SK-N-SH (cell line): ENCODE results near the gene TICRR. TPM values are rescaled to one million over a fixed set of nuclear protein-coding genes. Genes with fewer than 3 reads are reported as not detected.

ENCODE experiments used
- CTCF ChIA-PET: fragments of 300-600, 350-600 bp; formaldehyde crosslinking; extraction: SDS; loops from one replicate; lab custom pipeline; 2021; lab: Yijun Ruan, JAX
- POLR2A ChIA-PET: fragments of 350-600 bp; sonication (Branson Sonifier 250); formaldehyde crosslinking; extraction: SDS; loops from one replicate; lab custom pipeline; 2020; ENCODE audit warnings: antibody characterized with exemption, inconsistent platforms; lab: Yijun Ruan, JAX
- DNase-seq: peaks from one replicate; pipeline ENCODE4 v3.0.0; 2012
- H2AFZ ChIP-seq: fragments of 200-600 bp; sonication (generic); 2 replicates; pipeline ENCODE4 v1.8.1; 2016; ENCODE audit warnings: antibody characterized with exemption, mild to moderate bottlenecking, low read depth
- H3F3A ChIP-seq: fragments of 200-600 bp; sonication (generic); replicated peaks from 2 replicates; pipeline ENCODE3; 2016; ENCODE audit warnings: antibody characterized with exemption, mild to moderate bottlenecking; ENCODE audit not compliant: insufficient read depth
- H3K27ac ChIP-seq, 2 experiments: fragments of 200-500 bp in 1 of 2; fragments of 200-600 bp in 1 of 2; sonication (Bioruptor generic) in 1 of 2; sonication (generic), shearing (Covaris generic) in 1 of 2; 2 replicates each; pipeline versions ENCODE4 v1.5.1 to v1.6.1; 2014 to 2016; ENCODE audit warnings: low read depth in 2 of 2, inconsistent platforms in 1 of 2, low read length in 1 of 2, mild to moderate bottlenecking in 1 of 2, mixed read lengths in 1 of 2
- H3K27me3 ChIP-seq: fragments of 200-600 bp; sonication (generic), shearing (Covaris generic); 2 replicates; pipeline ENCODE4 v1.6.1; 2016; ENCODE audit warnings: mixed run types; ENCODE audit not compliant: insufficient read depth
- H3K36me3 ChIP-seq, 2 experiments: fragments of 200-500 bp in 1 of 2; fragments of 200-600 bp in 1 of 2; sonication (Bioruptor generic) in 1 of 2; sonication (generic) in 1 of 2; replicated peaks in 1 of 2; 2 replicates each; pipeline versions ENCODE3 to v1.5.1; 2014 to 2016; ENCODE audit warnings: low read length in 1 of 2, mild to moderate bottlenecking in 1 of 2; ENCODE audit not compliant: insufficient read depth in 2 of 2, control insufficient read depth in 1 of 2
- H3K4me1 ChIP-seq, 2 experiments: fragments of 200-500 bp in 1 of 2; fragments of 200-600 bp in 1 of 2; sonication (Bioruptor generic) in 1 of 2; sonication (generic), shearing (Covaris generic) in 1 of 2; 2 replicates each; pipeline versions ENCODE4 v1.5.1 to v1.6.1; 2014 to 2016; ENCODE audit warnings: low read depth in 1 of 2, low read length in 1 of 2, mixed run types in 1 of 2; ENCODE audit not compliant: insufficient read depth in 2 of 2, control insufficient read depth in 1 of 2
- H3K4me2 ChIP-seq: fragments of 200-600 bp; sonication (generic), shearing (Covaris generic); 2 replicates; pipeline ENCODE4 v1.6.1; 2017; ENCODE audit warnings: mixed run types
- H3K4me3 ChIP-seq, 2 experiments: fragments of 200-500 bp in 1 of 2; fragments of 200-600 bp in 1 of 2; sonication (Bioruptor generic) in 1 of 2; sonication (generic), shearing (Covaris generic) in 1 of 2; 2 replicates each; pipeline versions ENCODE4 v1.5.1 to v1.8.1; 2014 to 2016; ENCODE audit warnings: low read depth in 2 of 2, inconsistent platforms in 1 of 2, low read length in 1 of 2, mild to moderate bottlenecking in 1 of 2, mixed read lengths in 1 of 2, moderate library complexity in 1 of 2
- H3K79me2 ChIP-seq: fragments of 200-600 bp; sonication (generic); 2 replicates; pipeline ENCODE4 v1.8.1; 2017; ENCODE audit warnings: mild to moderate bottlenecking; ENCODE audit not compliant: insufficient read depth
- H3K9ac ChIP-seq: fragments of 200-600 bp; sonication (generic); 2 replicates; pipeline ENCODE4 v1.6.1; 2017; ENCODE audit warnings: mixed run types
- H3K9me2 ChIP-seq: fragments of 200-600 bp; sonication (generic); 2 replicates; pipeline ENCODE4 v1.6.1; 2017; ENCODE audit warnings: mixed run types
- H3K9me3 ChIP-seq: fragments of 200-600 bp; sonication (generic); 2 replicates; pipeline ENCODE4 v1.6.1; 2017; ENCODE audit warnings: mixed run types, mild to moderate bottlenecking, moderate library complexity
- H4K20me1 ChIP-seq: fragments of 200-600 bp; sonication (generic); 2 replicates; pipeline ENCODE4 v1.6.1; 2017; ENCODE audit warnings: mild to moderate bottlenecking, mixed run types; ENCODE audit not compliant: insufficient read depth
- CHD2 ChIP-seq: fragments of 150-350 bp; IDR thresholded peaks from 2 replicates; pipeline ENCODE4 v1.6.1; 2018; ENCODE audit warnings: low read length; ENCODE audit not compliant: partially characterized antibody
- ELF1 ChIP-seq: IDR thresholded peaks from 2 replicates; pipeline ENCODE4 v1.4.0; 2012
- EZH2phosphoT487 ChIP-seq: fragments of 200-600 bp; sonication (generic); IDR thresholded peaks from 2 replicates; pipeline ENCODE4 v1.6.1; 2017; ENCODE audit warnings: low read depth, mixed run types, mild to moderate bottlenecking, antibody characterized with exemption, moderate library complexity, borderline replicate concordance
- FOSL2 ChIP-seq: IDR thresholded peaks from 2 replicates; pipeline ENCODE4 v1.4.0; 2012; ENCODE audit warnings: low read depth, mild to moderate bottlenecking, moderate library complexity, borderline replicate concordance
- IRF3 ChIP-seq: fragments of 150-350 bp; IDR thresholded peaks from 2 replicates; pipeline ENCODE4 v1.6.1; 2016; ENCODE audit warnings: mild to moderate bottlenecking, low read depth, low read length
- MXI1 ChIP-seq: IDR thresholded peaks from 2 replicates; pipeline ENCODE4 v1.6.1; 2012; ENCODE audit warnings: mild to moderate bottlenecking, low read depth, low read length, improper control_type of control experiment
- NFIC ChIP-seq: IDR thresholded peaks from 2 replicates; pipeline ENCODE4 v1.4.0; 2012; ENCODE audit warnings: borderline replicate concordance
- POLR2AphosphoS5 ChIP-seq: IDR thresholded peaks from 2 replicates; pipeline ENCODE4 v1.6.1; 2012; ENCODE audit warnings: low read depth, low read length
- RAD21 ChIP-seq: IDR thresholded peaks from 2 replicates; pipeline ENCODE4 v1.6.1; 2012; ENCODE audit warnings: mild to moderate bottlenecking, low read length
- RCOR1 ChIP-seq: fragments of 150-350 bp; IDR thresholded peaks from 2 replicates; pipeline ENCODE4 v1.6.1; 2017; ENCODE audit warnings: antibody characterized with exemption, low read length
- REST ChIP-seq: IDR thresholded peaks from 2 replicates; pipeline ENCODE4 v1.6.1; 2012; ENCODE audit warnings: mild to moderate bottlenecking, low read depth, low read length, moderate library complexity
- RXRA ChIP-seq: IDR thresholded peaks from 2 replicates; pipeline ENCODE4 v1.4.0; 2012; ENCODE audit warnings: low read depth, mild to moderate bottlenecking, borderline replicate concordance
- SIN3A ChIP-seq: IDR thresholded peaks from 2 replicates; pipeline ENCODE4 v1.6.1; 2012; ENCODE audit warnings: low read depth, mild to moderate bottlenecking, low read length, moderate library complexity, borderline replicate concordance
- TAF1 ChIP-seq: IDR thresholded peaks from 2 replicates; pipeline ENCODE4 v1.6.1; 2012; ENCODE audit warnings: low read depth, mild to moderate bottlenecking, low read length, moderate library complexity, borderline replicate concordance
- USF2 ChIP-seq: fragments of 150-350 bp; IDR thresholded peaks from 2 replicates; pipeline ENCODE4 v1.6.1; 2017; ENCODE audit warnings: antibody characterized with exemption, low read length, low read depth, borderline replicate concordance
- WGBS: methylation state at CpG from one replicate; pipeline ENCODE4 v1.1.6; 2017; ENCODE audit warnings: low lambda C conversion rate; 5-methylcytosine and 5-hydroxymethylcytosine counted together
- polyA plus RNA-seq, 3 experiments: library from polyadenylated mRNA; depleted of rRNA; stranded (reverse); fragments of >200 nt; gene quantifications; 2 replicates each; pipeline ENCODE4 v1.2.3, GENCODE V29; 2012
- TF ChIP-seq, protein P1 (sequence below): IDR thresholded peaks from 2 replicates; pipeline ENCODE4 v1.4.0; 2012; ENCODE audit warnings: low read depth, borderline replicate concordance

TICRR gene
- polyA plus RNA-seq, 1 of the 3 experiments (the other 2 are of a cell fraction), result 3.2 TPM

DNA sequence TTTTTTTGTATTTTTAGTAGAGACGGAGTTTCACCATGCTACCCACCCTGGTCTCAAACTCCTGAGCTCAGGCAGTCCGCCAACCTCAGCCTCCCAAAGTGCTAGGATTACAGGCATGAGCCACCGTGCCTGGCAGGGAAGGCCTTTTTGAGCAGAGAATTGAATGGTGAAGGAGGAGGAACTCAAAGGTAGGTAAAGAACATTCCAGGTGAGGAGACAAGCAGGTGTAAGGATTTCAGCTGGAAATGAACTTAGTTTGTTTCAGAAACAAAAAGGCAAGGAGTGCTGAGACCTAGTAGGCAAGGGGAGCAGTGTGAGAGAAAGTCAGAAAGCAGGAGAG is 2.5 kb downstream of the TICRR start:
- Histone ChIP-seq H3K4me2 (peak overlapping the region; percentile 55), H3K9ac (no peak overlapping the region; the same call in 1 of the 2 replicates), H3K4me1 (peaks cover 0 to 13% of the 10 kb centered on the region in 2 experiments; a peak in 2 of 4 replicates), H3K9me3 (no peaks in the 10 kb centered on the region), H3K27me3 (no peaks in the 10 kb centered on the region), H4K20me1 (peaks cover 5% of the 10 kb centered on the region; the same call in 1 of the 2 replicates), H3K36me3 (peaks cover 0 to 1% of the 10 kb centered on the region in 2 experiments), H2AFZ (peak overlapping the region; percentile 52; the same call in 1 of the 2 replicates), H3K9me2 (no peaks in the 10 kb centered on the region), H3K27ac (no peak overlapping the region), H3K79me2 (peaks cover 69% of the 10 kb centered on the region), H3K4me3 (peak overlapping the region in 1 of 2 experiments; percentile 27; a peak in 1 of 4 replicates), H3F3A (no peaks in the 10 kb centered on the region)
- POLR2A ChIA-PET, result no interaction called here
- TF ChIP-seq IRF3 (no peak), FOSL2 (no peak), POLR2AphosphoS5 (no peak), TAF1 (no peak), RCOR1 (no peak), NFIC (no peak), MXI1 (no peak), ELF1 (no peak)
- CTCF ChIA-PET, result interaction anchor here (0.7 to 1.6 kb wide), 2 partner anchors 219 to 315 kb away, joined by 3 to 6 read pairs; no protein-coding TSS in a partner anchor
- DNase-seq, result no peak
- WGBS, result 78% methylated on average over 3 of the region's 3 CpGs

GRCh38 chr15:89578146-89578545 is 2.9 kb downstream of the TICRR start:
- peaks cover 0 to 13% of the 10 kb centered on the region in 2 experiments; a peak in 2 of 4 replicates for H3K4me1 ChIP-seq
- 95% methylated on average over 2 of the region's 2 CpGs for WGBS
- peak overlapping the region; percentile 52; the same call in 1 of the 2 replicates for H2AFZ ChIP-seq
- H3K9ac ChIP-seq, result no peak overlapping the region; the same call in 1 of the 2 replicates
- H3K79me2 ChIP-seq, result peaks cover 73% of the 10 kb centered on the region
- DNase-seq, result no peak
- no peaks in the 10 kb centered on the region for H3K27me3 ChIP-seq
- peak overlapping the region in 1 of 2 experiments; percentile 27; a peak in 1 of 4 replicates for H3K4me3 ChIP-seq
- POLR2A ChIA-PET, result no interaction called here
- H4K20me1 ChIP-seq, result peaks cover 5% of the 10 kb centered on the region; the same call in 1 of the 2 replicates
- no peaks in the 10 kb centered on the region for H3K9me2 ChIP-seq
- H3K27ac ChIP-seq, result no peak overlapping the region
- CTCF ChIA-PET, result interaction anchor here (0.7 to 1.6 kb wide), 3 partner anchors 220 to 315 kb away, joined by 3 to 6 read pairs (median 3); no protein-coding TSS in a partner anchor
- H3K4me2 ChIP-seq, result peak overlapping the region; percentile 55
- no peaks in the 10 kb centered on the region for H3F3A ChIP-seq
- no peaks in the 10 kb centered on the region for H3K9me3 ChIP-seq
- H3K36me3 ChIP-seq, result peaks cover 0 to 5% of the 10 kb centered on the region in 2 experiments
- TF ChIP-seq RXRA (no peak), RAD21 (no peak), EZH2phosphoT487 (no peak), MXI1 (no peak), USF2 (no peak), REST (no peak), CHD2 (no peak), IRF3 (no peak), SIN3A (no peak), RCOR1 (no peak)
- TF ChIP-seq, protein P1, sequence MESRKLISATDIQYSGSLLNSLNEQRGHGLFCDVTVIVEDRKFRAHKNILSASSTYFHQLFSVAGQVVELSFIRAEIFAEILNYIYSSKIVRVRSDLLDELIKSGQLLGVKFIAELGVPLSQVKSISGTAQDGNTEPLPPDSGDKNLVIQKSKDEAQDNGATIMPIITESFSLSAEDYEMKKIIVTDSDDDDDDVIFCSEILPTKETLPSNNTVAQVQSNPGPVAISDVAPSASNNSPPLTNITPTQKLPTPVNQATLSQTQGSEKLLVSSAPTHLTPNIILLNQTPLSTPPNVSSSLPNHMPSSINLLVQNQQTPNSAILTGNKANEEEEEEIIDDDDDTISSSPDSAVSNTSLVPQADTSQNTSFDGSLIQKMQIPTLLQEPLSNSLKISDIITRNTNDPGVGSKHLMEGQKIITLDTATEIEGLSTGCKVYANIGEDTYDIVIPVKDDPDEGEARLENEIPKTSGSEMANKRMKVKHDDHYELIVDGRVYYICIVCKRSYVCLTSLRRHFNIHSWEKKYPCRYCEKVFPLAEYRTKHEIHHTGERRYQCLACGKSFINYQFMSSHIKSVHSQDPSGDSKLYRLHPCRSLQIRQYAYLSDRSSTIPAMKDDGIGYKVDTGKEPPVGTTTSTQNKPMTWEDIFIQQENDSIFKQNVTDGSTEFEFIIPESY, result no peak
